AG10803 (cell line): ENCODE measurements around the gene ZNF107.
"Not testable (repeated sequence)": the region's sequence is repeated elsewhere in the genome, so short reads cannot be mapped to it uniquely, and the experiment has no call there.

Experiments used
- DNase-seq: peaks from one replicate; pipeline ENCODE4 v3.0.0; 2010; ENCODE audit warnings: low read depth
- H3K4me3 ChIP-seq: 2 replicates; pipeline ENCODE4 v1.5.1; 2011; ENCODE audit warnings: mild to moderate bottlenecking, low read length, control low read depth
- TF ChIP-seq, protein P1 (sequence below): conservative IDR thresholded peaks from 2 replicates; pipeline ENCODE4 v1.5.1; 2011; ENCODE audit warnings: mild to moderate bottlenecking, low read length, control low read depth, inconsistent platforms

ZNF107 gene

GRCh38 chr7:64687249-64687648, 21.3 kb downstream of the ZNF107 start:
- H3K4me3 ChIP-seq = no peak overlapping the region
- TF ChIP-seq, protein P1, sequence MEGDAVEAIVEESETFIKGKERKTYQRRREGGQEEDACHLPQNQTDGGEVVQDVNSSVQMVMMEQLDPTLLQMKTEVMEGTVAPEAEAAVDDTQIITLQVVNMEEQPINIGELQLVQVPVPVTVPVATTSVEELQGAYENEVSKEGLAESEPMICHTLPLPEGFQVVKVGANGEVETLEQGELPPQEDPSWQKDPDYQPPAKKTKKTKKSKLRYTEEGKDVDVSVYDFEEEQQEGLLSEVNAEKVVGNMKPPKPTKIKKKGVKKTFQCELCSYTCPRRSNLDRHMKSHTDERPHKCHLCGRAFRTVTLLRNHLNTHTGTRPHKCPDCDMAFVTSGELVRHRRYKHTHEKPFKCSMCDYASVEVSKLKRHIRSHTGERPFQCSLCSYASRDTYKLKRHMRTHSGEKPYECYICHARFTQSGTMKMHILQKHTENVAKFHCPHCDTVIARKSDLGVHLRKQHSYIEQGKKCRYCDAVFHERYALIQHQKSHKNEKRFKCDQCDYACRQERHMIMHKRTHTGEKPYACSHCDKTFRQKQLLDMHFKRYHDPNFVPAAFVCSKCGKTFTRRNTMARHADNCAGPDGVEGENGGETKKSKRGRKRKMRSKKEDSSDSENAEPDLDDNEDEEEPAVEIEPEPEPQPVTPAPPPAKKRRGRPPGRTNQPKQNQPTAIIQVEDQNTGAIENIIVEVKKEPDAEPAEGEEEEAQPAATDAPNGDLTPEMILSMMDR = no peak
- DNase-seq = no peak

DNA sequence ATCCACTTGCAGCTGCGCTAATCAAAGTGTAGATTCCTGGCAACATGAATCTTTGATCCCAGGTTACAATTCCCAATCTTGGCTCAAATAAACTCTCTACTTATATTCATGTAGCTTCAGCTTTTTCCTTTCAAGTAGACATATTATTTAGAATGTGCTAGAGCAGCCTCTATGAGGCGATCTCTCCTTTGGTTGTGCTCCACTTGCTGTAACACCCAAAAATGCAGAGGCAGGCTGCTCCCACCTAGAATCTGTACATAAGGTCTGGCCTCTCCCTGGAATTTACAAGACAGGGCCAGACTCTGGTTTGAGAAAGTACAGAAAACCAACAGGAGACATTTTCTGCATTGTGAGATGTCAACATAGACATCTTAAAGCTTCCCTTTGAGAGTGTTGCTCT, 23.1 kb downstream of the ZNF107 start:
- TF ChIP-seq, protein P1 = no peak
- no peak overlapping the region for H3K4me3 ChIP-seq

DNA sequence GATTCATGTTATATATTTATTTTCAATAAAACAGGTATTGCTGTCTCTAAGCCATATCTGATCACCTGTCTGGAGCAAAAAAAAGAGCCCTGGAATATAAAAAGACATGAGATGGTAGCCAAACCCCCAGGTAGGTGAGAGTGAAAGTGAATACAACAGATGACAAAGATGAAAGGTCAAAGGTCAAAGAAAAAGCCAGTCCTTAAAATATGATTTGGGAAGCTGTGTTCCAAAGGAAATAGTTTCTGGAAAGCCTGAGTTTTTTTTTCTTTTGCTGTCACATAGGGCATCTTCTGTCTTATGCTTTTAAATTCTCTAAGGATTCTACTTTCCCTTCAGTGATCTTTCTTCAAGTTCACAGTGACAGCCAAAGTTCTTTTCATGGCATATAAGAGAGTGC, 25.9 kb downstream of the ZNF107 start:
- TF ChIP-seq, protein P1 = no peak
- H3K4me3 ChIP-seq = no peak overlapping the region
- no peak for DNase-seq

More for the DNA sequence above, 23.1 kb downstream of the ZNF107 start:
- DNase-seq = no peak

- H3K4me3 ChIP-seq = not testable (repeated sequence)
Measured at GRCh38 chr7:64697863-64698262, 31.9 kb downstream of the ZNF107 start.

GRCh38 chr7:64706625-64707292, 40.8 kb downstream of the ZNF107 start:
- no peak overlapping the region for H3K4me3 ChIP-seq
- no peak for DNase-seq
- TF ChIP-seq, protein P1 = no peak

More at GRCh38 chr7:64697863-64698262, 31.9 kb downstream of the ZNF107 start:
- not testable (repeated sequence) for DNase-seq

- not testable (repeated sequence) for DNase-seq, H3K4me3 ChIP-seq
Measured at GRCh38 chr7:64717896-64718295, 52.0 kb downstream of the ZNF107 start.

GRCh38 chr7:64729089-64729848, 63.3 kb downstream of the ZNF107 start:
- TF ChIP-seq, protein P1 = no peak
- no peak for DNase-seq
- no peak overlapping the region for H3K4me3 ChIP-seq

DNA sequence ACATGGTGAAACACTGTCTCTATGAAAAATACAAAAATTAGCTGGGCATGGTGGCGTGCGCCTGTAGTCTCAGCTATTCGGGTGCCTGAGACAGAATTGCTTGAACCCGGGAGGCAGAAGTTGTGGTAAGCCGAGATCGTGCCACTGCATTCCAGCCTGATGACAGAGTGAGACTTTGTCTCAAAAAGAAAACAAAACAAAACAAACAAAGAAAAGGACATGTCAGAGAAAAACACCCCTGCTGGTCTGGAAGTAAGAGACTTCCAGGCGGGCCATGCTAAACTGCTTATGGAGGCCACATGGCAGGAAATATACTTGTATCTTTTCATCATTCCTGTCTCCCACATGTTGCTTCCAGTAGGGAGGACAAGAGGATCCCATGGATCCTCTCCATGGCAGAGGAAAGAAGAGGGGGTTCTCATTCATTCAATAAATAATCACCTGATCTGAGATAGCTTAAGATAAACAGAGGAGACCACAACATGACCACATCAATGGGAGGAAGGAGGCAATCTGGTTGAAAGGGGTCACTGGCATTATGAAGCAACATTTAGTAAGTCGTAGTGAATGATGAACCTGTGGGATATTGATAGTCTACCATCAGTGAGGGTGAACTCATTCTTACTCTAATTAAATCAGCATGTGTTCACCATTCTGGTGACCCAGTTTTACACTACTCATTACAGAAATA, 67.8 kb downstream of the ZNF107 start:
- H3K4me3 ChIP-seq = no peak overlapping the region
- no peak for DNase-seq
- TF ChIP-seq, protein P1 = no peak
